GM19193 (cell line): ENCODE measurements around the gene POLL.

Experiments
- POLR2A ChIP-seq: IDR thresholded peaks from 4 replicates; pipeline ENCODE4 v1.6.1; 2011; ENCODE audit not compliant: insufficient read depth, insufficient read length; ENCODE audit errors: extremely low read depth

The POLL gene

DNA sequence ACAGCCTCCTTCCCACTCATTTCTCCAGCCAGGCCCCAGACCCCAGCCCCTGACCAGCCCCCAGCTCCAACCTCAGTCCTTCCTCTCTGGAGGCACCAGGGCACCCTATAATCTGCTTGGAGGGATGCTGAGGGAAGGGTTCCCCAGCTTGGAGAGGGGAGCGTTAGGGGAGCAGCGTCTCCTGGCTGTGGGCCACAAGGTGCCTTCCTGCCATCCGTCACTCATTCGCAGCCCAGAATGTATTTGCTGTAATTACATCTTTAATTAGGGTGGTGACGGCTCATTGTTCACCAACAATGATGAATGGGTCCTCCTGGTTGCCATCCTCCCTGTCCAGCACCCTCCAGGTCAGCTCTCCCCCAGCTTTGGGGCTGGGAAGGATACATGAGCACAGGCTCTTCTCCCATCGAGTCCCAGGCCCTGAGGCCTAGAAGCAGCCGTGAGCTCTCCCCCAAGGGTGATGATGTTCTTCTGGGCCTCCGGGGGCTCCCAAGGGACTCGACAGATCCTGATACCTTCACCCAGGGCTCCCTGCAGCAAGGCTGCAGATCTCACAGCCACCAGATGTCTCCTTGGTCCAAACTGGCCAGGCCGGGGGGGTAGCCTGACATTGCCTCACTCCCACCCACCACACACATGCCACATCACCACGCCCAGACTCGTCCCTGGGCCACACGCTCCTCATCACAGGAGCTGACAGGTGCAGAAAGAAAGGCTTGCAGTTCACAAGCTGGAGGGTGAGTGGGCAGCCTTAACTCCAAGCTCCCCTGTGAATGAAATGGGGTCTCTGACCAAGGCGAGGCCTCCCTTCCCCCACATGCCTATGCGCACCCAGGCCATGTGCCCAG is 26.8 kb downstream of the POLL start:
- no peak for TF ChIP-seq POLR2A

DNA sequence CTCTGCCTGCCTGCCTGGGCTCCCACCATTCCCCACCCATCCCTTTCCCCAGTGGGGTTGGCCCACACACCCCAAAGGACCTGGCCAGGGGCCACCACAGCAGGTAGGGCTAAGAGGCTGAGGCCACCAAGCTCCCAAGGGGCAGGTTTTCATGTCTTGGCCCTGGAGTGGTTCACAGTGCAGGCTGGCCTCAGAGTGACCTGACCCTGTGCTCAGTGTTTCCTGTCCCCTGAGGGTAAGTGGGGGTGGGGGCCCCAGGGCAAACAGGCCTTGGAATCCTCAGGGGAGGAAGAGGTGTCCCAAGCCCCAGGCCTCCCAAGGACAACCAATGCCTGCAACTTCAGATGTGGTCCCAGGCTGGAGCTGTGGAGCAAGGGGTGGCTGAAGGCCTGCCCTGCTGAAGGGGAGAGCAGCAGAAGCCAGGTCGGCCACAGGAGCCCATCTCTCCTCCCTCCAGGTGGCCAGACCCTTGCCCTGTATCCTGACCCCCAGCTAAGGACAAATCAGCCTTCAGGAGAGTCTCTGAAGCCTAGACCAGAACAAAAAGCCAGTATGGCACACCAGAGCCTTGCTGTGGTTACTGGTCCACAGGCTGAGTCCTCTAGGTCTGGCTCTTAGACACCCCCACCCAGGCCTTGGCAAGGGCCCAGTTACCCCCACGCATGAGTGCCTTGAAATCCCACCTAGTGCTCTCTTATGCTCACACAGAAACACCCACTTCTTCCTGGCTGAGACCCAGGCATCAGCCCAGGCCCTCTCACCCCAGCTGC is 27.6 kb downstream of the POLL start:
- no peak for TF ChIP-seq POLR2A

DNA sequence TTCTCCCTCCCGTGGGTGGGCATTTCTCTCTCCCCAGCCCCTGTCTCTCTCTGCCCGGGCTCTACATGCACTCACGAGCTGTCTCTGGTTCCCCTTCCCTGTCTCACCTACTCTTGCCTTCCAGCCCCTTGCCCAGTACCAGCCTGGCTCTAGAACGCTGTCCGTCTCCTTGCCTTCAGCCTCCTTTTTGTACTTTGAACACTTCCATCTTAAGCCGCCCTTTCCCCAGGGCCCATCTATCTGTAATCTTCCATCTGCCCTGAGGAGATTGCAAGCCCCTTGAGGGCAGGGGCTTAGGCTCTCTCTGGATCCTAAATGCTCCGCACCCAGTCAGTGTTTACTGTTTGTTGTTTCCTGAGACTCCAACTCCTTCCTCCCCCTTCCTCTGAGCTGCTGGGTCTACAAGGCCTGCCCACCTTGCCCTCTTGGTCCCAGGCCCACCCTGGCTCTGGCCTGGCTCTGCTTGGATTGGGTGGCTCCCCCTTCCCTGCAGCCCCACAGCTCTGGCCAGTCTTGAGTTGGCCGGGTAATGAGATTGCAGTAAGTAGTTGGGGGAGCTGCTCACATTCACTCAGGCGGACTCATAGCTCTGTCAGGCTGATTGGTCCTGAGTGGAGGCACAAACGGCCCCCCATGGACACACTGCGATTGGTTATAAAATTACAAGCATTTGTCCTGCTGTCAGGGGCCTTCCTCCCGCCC is 28.3 kb downstream of the POLL start:
- TF ChIP-seq POLR2A = no peak

DNA sequence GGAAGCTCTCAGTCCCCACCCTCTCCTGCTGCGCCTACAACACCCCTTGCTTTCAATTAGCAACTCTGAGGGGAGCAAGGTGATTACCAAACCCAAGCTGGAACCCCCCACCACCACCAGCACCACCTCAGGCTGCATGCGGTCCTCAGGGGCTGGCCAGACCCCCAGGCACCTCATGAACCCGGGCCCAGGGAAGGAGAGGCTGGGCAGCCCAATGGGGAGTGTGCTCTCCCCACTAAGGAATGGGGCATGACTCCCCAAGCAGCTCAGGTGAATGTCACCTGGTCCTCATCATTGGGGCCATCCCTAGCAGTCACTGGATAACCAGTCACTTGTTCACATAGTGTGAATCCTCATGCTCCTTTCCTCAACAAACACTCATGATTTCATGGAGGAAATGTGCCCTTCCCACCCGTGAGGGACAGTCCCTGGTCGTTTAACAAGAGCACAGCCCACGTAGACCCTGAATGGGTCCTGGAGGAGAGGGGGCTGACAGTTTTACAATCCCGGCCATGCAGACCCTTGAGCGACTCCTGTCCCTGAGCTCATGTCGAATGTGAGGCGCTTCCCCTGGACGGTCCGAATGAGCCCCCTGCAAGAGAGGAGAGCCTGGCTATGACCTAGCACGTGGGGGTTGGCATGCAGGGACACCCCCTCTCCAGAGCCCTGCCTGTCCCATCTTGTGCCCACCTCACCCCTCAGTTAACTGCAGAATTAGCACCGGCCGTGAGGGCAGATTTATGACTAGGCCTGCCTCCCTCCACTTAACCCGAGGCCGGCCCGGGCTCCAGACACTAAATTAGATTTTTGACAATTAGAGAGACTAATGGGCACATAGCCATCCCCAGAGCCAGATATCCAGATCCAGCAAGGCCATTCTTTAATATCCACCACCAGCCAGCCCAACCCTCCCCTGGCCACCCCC is 29.1 kb downstream of the POLL start:
- TF ChIP-seq POLR2A = no peak

DNA sequence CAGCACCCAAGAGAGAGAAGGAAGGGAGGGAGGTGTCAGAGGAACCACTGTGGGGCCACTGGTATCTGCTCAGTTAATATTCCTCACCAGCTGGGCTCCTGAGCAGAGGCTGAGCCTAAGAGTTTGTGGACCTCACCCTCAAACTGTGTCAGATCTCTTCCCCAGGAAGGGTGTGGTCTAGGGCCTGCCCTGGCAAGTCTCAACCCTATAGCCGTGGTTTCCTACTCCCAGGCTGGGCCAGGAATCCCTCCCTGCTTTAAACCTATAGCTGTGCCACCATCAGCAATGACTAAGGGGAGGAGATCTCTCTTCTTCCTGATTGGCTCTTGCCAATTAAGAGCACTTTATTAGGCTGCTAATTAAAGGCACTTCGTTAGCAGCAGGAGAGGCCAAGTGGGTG is 29.9 kb downstream of the POLL start:
- no peak for TF ChIP-seq POLR2A

DNA sequence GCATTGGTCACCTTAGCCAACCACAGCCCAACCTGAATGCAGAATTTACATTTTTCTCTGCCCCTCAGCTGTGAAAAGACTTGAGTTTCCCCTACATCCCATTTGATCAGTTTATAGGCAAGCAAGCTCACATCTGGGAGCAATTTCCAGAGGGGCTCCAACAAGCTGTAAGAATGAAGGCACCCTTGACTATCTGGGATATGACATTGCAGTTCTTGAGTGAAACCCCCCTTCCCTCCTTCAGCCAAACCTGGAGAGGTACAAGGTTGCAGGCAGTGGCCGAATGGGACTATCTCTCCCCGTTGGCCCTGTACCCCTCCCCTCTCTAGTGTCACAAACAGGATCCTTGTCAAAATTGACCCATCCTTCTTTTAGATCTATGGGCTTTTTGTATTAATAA is 30.5 kb downstream of the POLL start:
- TF ChIP-seq POLR2A = no peak

DNA sequence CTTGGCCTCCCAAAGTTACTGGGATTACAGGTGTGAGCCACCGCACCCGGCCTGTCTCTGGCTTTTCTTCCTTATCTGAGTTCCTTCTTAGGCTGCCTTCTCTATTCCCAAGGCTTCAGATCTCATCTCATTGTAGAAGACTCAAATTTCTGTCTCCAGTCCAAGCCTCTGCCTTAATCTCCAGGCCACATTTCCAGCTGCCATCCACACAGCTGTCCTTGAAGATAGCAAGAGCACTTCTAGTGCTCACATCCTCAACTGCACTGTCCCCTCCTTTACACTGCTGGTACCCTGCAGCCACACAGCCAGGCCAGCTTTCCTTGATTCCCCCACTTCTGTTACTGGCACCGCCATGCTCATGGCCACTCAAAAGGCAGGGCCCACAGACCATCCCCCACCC is 35.6 kb downstream of the POLL start:
- no peak for TF ChIP-seq POLR2A

DNA sequence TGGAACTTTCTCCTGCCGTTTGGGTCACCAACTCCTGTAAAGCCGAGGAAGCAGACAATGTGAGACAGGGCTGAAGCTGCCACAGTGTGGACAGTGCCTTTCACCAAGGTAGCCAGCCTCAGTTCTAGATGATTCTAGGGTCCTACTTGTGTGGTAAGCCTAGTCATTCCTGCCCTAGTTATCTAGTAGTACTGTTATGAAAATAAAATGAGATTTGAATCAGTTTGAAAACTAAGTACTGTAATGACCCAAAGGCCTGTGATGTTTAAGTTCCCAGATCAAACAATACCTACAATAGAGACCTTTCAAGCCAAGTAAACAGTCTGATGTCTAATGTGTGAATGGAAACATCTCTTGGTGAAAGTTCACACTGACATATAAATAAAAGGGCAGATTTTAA is 37.1 kb downstream of the POLL start:
- no peak for TF ChIP-seq POLR2A

DNA sequence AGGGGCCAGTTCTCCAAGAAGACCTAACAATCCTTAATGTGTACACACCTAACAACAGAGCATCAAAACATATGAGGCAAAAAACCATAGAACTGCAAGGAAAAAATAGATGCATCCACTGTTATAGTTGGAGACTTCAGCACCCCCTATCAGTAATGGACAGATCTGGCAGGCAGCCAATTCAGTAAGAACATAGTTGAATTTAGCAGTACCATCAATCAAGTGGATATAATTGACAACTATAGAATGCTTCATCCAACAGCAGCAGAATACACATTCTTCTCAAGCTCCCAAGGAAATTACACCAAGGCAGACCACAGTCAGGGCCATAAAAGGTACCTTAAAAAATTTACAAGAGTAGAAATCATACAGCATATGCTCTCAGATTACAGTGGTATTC is 42.2 kb downstream of the POLL start:
- TF ChIP-seq POLR2A = no peak

DNA sequence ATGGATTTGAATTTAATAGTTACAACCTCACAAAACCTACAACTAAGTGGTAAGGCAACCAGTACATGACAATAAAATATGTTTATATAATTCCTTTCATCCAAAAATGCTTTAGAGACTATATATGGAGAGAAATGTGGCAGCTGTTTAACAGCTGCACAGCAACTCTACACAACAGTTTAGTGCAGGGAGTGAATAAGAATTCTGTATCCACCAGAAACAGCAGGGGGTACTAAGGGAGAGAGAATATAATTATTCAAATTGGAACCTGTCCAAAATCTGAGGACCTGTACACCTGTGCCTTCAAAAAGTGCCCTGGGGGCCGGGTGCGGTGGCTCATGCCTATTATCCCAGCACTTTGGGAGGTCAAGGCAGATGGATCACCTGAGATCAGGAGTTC is 49.6 kb downstream of the POLL start:
- no peak for TF ChIP-seq POLR2A

DNA sequence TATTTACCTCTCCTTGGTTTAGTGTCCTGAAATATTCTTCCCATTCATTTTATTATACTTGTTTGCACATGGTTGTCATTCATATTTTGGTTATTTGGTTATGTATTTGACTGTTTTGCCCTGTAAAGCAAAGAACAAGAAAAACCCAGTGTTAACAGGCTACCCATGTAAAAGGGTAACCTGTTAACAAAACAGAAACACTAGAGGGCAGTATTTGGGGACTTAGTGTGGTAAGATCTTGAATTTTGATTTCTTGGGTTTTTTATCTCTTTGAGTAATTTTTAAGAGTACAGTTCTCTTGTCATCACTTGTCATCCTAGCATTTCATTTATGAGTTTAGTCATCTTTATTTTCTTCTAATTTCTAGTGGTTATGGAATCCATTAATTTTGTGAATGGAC is 51.3 kb downstream of the POLL start:
- TF ChIP-seq POLR2A = no peak

DNA sequence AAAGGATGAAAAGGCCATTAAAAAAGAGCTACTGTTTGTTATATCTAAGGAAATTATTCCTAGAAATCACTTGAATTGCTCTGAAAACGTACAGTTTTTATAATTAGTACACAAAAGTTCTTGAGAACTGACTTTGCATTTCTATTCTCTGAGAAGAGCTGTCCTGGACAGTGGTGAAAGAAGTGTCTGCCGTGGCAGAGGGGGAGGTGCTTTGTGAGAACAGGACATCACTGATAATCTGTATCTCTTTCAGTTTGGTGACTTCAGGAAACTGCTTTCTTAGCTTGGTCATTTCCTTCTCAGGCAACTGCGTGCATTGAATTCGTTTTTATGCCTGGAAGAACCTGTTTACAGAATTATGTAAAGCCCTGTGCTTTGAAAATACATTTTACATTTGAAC is 52.1 kb downstream of the POLL start:
- TF ChIP-seq POLR2A = no peak

DNA sequence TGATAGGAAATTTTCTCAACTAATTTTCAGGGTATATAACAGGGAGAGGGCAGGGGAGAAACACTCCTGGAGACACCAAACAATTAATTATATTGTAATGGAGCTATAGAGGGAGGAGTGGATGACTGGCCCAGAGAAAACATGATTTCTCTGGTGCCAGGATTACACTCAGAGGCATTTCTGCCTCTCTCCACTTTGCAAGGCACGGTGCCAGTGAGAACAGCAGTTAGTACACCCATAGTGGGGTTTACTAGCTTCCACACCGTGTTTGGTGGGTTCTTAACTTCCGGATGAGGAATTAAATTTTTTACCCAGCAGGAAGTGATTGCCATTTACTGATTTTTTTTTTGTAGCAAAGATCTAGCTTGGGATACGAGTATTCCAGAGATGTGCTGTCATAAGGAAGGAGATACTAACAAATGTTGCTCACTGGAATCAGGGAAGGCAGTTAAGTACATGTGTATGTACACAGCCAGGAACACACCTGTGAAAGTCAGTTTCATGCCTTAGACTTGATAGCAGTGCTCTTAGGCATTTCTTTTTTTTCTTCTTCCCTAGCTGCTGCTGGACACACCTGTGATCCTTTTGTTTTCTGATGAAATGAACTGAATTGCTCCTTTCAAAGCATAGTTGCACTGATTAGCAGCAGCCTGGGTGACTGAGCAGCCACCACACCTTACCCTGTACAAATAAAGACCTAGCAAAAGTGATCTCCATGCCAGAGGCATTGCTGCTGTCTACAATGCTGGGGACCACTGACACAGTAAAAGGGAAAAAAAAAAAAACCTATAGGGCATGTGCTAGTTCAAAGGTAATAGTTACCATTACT is 58.1 kb downstream of the POLL start:
- TF ChIP-seq POLR2A = no peak

DNA sequence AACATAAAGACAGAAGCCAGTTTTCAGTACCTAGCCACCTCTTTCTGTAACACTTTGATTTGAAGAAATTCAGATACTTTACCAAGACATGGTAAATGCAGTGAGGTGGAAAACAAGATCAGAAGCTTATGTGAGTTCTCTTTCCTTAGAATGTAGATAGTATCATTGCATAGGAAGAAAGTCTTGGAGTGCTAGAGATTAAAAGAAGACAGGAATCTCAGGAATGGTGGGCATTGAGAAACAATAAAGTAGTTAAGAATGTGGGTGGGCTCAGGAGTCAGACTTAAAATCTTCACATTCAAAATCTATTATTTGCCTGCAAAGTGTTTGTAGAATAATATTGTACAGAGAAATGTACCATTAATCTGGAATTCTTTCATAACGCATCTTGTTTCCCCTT is 58.9 kb downstream of the POLL start:
- TF ChIP-seq POLR2A = no peak
